Esophagus muscularis mucosa (tissue), 4 donors: ENCODE results near the gene AP5B1. TPM values are rescaled to one million over a fixed set of nuclear protein-coding genes. Genes with fewer than 3 reads are reported as not detected.

Source experiments
- DNase-seq: peaks from one replicate; pipeline ENCODE4 v3.0.0-alpha.2; 2017; ENCODE audit errors: extremely low spot score
- H3K27ac ChIP-seq, 4 donors: fragments of 200-600 bp; sonication (generic); replicated peaks in 1 of 4; 1 replicate in 3 of 4; 2 replicates in 1 of 4; pipeline ENCODE4 v1.5.1; 2016 to 2019; ENCODE audit warnings: mild to moderate bottlenecking in 1 of 4
- H3K27me3 ChIP-seq, 4 donors: fragments of 200-600 bp; sonication (generic); one replicate each; pipeline versions ENCODE4 v1.5.1 to v1.6.0; 2016 to 2019
- H3K36me3 ChIP-seq, 4 donors: fragments of 200-600 bp; sonication (generic); one replicate each; pipeline ENCODE4 v1.5.1; 2016 to 2019
- H3K4me1 ChIP-seq, 4 donors: fragments of 200-600 bp; sonication (generic); one replicate each; pipeline ENCODE4 v1.5.1; 2016 to 2019
- H3K4me3 ChIP-seq, 4 donors: fragments of 200-600 bp; sonication (generic); 1 replicate in 2 of 4; 2 replicates in 2 of 4; pipeline ENCODE4 v1.5.1; 2016 to 2019; ENCODE audit warnings: mild to moderate bottlenecking in 4 of 4, moderate library complexity in 1 of 4
- H3K9me3 ChIP-seq, 4 donors: fragments of 200-600 bp; sonication (generic); 1 replicate in 3 of 4; 2 replicates in 1 of 4; pipeline ENCODE4 v1.5.1; 2016 to 2019
- CTCF ChIP-seq, 3 experiments: fragments of 200-600 bp in 2 of 3; fragments of 450-650 bp in 1 of 3; sonication (generic) in 2 of 3; IDR thresholded peaks; one replicate each; pipeline ENCODE4 v1.5.1; 2017 to 2019; ENCODE audit warnings: antibody characterized with exemption in 3 of 3, mild to moderate bottlenecking in 2 of 3, moderate library complexity in 1 of 3
- EP300 ChIP-seq: sonication (generic); formaldehyde crosslinking; IDR thresholded peaks from one replicate; pipeline ENCODE4 v1.6.1; 2017; ENCODE audit warnings: antibody characterized with exemption
- POLR2A ChIP-seq: fragments of 450-650 bp; IDR thresholded peaks from one replicate; pipeline ENCODE4 v1.6.1; 2017; ENCODE audit warnings: antibody characterized with exemption, moderate library complexity, mild to moderate bottlenecking, low read depth
- POLR2AphosphoS5 ChIP-seq, 2 donors: sonication (generic); formaldehyde crosslinking; IDR thresholded peaks; one replicate each; pipeline ENCODE4 v1.6.1; 2017; ENCODE audit warnings: antibody characterized with exemption in 2 of 2
- WGBS: methylation state at CpG from one replicate; pipeline ENCODE4 v1.1.5; 2018; 5-methylcytosine and 5-hydroxymethylcytosine counted together
- intact Hi-C: fragments of 100-400 bp; cut with DNase I; formaldehyde crosslinking; loops from one replicate; pipeline ENCODE4 v1.15.1; 2023
- total RNA-seq, 4 donors: library from RNA; depleted of rRNA; stranded (reverse); fragments of >200 nt; gene quantifications; one replicate each; pipeline versions ENCODE4 v1.1.0 to v1.2.1, GENCODE V29; 2016

The AP5B1 gene
- total RNA-seq, 4 donors from 2014 or later: 15.0 to 28.0 (median 24.2) TPM

- H3K4me3 ChIP-seq: no peak overlapping the region
- H3K27ac ChIP-seq: no peak overlapping the region
- H3K4me1 ChIP-seq: no peaks in the 10 kb centered on the region
- H3K27me3 ChIP-seq: peaks cover 0 to 91% (median 27%) of the 10 kb centered on the region in 4 donors
- TF ChIP-seq EP300 (no peak), POLR2AphosphoS5 (IDR thresholded peaks at IDR 0.05) (no peak), CTCF (IDR thresholded peaks at IDR 0.05) (no peak), POLR2A (no peak)
- 83% methylated on average over 14 of the region's 18 CpGs for WGBS
- no peaks in the 10 kb centered on the region for H3K9me3 ChIP-seq
- H3K36me3 ChIP-seq: no peaks in the 10 kb centered on the region
- no peak for DNase-seq
- intact Hi-C loops: no loop called here
Measured at GRCh38 chr11:65801153-65801987, 20.6 kb upstream of the AP5B1 start.

- peaks cover 0 to 99% (median 24%) of the 10 kb centered on the region in 4 donors for H3K27me3 ChIP-seq
- TF ChIP-seq POLR2A (no peak), POLR2AphosphoS5 (IDR thresholded peaks at IDR 0.05) (no peak), EP300 (no peak), CTCF (IDR thresholded peaks at IDR 0.05) (no peak)
Measured at GRCh38 chr11:65798882-65799281, 18.1 kb upstream of the AP5B1 start.

GRCh38 chr11:65797711-65798110, 16.9 kb upstream of the AP5B1 start:
- intact Hi-C loops: no loop called here
- Histone ChIP-seq H3K36me3 (no peaks in the 10 kb centered on the region), H3K27me3 (peaks cover 0 to 97% (median 18%) of the 10 kb centered on the region in 4 donors), H3K4me3 (no peak overlapping the region), H3K9me3 (no peaks in the 10 kb centered on the region), H3K27ac (no peak overlapping the region), H3K4me1 (no peaks in the 10 kb centered on the region)
- no peak for TF ChIP-seq CTCF (IDR thresholded peaks at IDR 0.05)
- TF ChIP-seq POLR2AphosphoS5 (IDR thresholded peaks at IDR 0.05): no peak
- TF ChIP-seq POLR2A: no peak
- no peak for TF ChIP-seq EP300
- no peak for DNase-seq
- WGBS: 82% methylated on average over 6 of the region's 13 CpGs

More at GRCh38 chr11:65798882-65799281, 18.1 kb upstream of the AP5B1 start:
- H3K4me1 ChIP-seq: no peaks in the 10 kb centered on the region
- 90% methylated on average over 8 of the region's 8 CpGs for WGBS
- intact Hi-C loops: no loop called here
- no peaks in the 10 kb centered on the region for H3K36me3 ChIP-seq
- H3K4me3 ChIP-seq: no peak overlapping the region
- no peak for DNase-seq
- no peak overlapping the region for H3K27ac ChIP-seq
- no peaks in the 10 kb centered on the region for H3K9me3 ChIP-seq

GRCh38 chr11:65796726-65797601, 16.2 kb upstream of the AP5B1 start:
- WGBS: 70% methylated on average over 15 of the region's 15 CpGs
- TF ChIP-seq EP300 (no peak), POLR2AphosphoS5 (IDR thresholded peaks at IDR 0.05) (no peak), CTCF (IDR thresholded peaks at IDR 0.05) (no peak), POLR2A (no peak)
- H3K27ac ChIP-seq: no peak overlapping the region
- no peak overlapping the region for H3K4me3 ChIP-seq
- H3K27me3 ChIP-seq: peaks cover 0 to 96% (median 14%) of the 10 kb centered on the region in 4 donors
- no peak for DNase-seq
- H3K36me3 ChIP-seq: no peaks in the 10 kb centered on the region
- no peaks in the 10 kb centered on the region for H3K4me1 ChIP-seq
- no peaks in the 10 kb centered on the region for H3K9me3 ChIP-seq
- intact Hi-C loops: no loop called here
